HG03139 (cell line): ENCODE measurements around the gene CUEDC1.
"Not testable (repeated sequence)": the region's sequence is repeated elsewhere in the genome, so short reads cannot be mapped to it uniquely, and the experiment has no call there.

Experiments
- ATAC-seq: cut with Tn5 transposase; IDR thresholded peaks from one replicate; pipeline ENCODE4 v1.9.1; 2021; ENCODE audit not compliant: unreplicated experiment

Gene CUEDC1

DNA sequence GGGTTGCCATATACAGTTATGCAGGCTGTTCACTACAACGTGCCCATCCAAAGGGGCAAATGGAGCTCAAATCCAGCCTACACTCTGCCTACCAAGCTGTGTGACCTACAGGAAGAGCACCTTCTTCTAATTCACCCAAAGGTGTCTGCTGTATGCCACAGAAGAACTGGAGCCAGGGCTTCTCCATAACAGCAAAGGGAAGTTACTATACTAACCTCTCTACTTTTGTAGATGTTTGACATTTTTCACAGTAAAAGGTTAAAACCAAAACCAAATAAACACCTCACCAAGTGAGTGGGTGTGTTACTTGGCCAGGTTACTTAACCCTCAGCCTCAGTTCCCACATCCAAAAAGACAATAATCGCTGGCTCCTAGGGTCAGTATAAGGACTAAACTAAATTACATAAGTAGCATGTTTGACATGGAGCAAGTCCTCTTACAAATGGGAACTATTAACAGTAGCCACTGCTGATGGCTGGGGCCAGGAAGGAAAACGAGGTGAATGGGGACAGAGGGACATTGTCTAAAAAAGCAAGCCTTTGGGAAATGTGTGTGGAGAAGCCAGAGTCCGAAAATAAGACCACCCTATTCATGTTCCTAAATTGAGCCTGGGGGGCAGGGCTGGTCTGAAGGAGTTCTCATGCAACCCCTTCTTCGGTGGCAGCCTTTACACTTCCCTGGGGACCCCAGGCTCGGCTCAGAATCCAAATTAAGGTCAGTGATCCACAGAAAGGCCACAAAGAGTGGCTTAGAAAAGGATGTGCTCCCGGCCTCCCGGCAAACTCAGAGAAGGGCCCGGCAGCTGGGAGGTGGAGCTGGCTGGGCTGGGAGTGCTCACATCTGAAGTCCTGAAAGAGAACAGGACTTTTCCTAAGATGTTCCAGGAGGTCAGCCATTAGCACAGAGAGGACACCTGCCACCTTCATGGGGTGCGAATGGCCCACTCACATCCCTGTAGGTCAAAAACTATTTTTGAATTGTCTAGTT lies 13.5 kb downstream of the CUEDC1 start:
- no peak for ATAC-seq

DNA sequence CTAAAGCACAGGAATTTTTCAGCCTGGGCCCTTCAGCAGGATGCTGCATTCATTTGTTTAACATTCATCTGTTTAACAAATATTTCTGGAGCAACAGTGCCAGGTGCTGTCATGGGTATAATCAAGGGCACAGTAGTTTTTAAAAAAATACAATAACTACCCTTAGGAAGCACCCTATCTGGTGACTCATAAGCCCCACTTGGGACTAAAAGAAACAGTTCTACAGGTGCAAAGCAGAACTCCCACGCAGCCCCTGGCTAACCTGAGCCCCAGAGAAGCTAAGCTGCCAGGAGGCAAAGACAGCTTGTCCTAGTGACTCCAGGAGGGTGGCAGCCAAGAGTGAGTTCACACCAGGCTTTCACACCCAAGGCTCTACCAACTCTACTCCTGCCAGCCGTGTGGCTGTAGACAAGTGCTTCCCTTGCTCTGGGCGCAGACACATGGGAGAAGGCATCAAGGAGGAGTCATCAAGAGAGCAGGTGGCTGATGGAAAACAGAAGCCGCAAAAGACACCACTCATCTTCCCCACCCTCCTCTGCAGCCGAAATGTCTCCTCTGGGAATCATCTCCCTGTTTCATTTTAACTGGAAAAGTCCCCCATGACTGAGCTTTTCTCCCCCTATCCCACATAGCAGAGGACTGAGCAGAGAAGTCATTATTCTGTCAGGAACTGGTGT lies 14.4 kb downstream of the CUEDC1 start:
- no peak for ATAC-seq

DNA sequence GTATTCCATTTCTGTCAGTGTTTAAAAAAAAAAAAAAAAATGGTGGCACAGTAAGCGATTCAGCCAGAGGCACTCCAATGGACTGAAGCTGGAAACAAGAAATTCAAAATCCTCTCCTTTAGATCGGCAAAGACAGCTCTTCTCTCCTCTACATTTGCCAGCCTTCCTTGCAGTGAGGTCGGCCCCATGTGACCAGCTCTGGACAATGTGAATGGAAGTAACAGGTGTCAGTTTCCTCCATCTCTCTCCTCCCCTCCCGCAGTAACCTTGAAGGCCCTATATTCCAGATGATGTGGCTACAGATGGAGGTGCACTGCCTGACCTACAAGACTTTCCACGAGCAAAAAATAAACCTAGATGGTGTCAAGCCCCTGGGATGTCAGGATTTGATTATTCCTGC lies 15.0 kb downstream of the CUEDC1 start:
- ATAC-seq = no peak

DNA sequence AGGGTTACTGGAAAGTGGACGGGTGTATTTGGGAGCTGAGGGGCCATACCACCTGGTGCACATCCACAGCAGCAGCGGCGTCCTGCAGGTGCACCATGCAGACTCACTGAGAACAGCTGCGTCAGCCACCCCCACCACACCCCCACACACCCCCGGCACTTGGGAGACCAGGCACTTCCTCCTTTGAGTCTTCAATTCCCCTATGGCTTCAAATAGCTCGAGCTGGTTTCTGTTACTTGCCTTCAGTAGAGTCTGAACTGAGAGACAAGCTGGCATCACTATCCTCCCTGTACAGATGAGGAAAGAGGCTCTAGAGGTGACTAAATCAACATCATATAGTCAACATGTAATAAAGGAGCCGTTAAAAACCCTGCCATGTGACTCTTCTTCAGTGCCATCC lies 15.4 kb downstream of the CUEDC1 start:
- peak; percentile 69 for ATAC-seq

DNA sequence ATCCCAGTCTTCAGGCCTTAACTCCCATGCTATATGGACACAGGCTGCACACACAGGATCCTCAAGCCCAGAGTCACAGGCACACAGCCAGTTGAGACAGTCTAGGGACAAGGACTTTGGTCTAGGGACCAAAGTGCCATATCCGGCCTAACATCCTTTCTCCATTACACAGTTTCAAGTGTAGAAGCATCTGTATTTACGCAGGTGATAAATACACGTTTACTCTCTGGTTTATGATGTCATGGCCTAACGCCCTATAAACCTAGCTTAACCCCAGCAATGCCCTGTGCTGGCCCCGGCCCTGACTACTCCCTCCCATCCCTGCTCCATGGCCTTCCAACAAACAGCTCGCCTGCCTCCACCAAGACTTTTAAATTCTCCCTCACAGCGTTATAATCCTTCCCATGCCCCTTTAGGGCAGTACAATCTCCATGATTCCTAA lies 17.1 kb downstream of the CUEDC1 start:
- ATAC-seq = no peak

DNA sequence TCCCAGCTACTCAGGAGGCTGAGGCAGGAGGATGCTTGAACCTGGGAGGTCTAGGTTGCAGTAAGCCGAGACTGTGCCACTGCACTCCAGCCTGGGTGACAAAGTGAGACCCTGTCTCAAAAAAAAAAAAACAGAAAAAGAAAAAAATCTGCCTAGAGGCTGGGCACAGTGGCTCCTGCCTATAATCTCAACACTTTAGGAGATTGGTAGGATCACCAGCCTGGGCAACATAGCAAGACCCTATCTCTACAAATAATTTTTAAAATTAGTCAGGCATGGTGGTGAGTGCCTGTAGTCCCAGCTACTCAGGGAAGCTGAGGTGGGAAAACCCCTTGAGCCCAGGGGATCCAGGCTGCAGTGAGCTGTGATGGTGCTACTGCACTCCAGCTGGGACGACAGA lies 17.7 kb downstream of the CUEDC1 start:
- no peak for ATAC-seq

DNA sequence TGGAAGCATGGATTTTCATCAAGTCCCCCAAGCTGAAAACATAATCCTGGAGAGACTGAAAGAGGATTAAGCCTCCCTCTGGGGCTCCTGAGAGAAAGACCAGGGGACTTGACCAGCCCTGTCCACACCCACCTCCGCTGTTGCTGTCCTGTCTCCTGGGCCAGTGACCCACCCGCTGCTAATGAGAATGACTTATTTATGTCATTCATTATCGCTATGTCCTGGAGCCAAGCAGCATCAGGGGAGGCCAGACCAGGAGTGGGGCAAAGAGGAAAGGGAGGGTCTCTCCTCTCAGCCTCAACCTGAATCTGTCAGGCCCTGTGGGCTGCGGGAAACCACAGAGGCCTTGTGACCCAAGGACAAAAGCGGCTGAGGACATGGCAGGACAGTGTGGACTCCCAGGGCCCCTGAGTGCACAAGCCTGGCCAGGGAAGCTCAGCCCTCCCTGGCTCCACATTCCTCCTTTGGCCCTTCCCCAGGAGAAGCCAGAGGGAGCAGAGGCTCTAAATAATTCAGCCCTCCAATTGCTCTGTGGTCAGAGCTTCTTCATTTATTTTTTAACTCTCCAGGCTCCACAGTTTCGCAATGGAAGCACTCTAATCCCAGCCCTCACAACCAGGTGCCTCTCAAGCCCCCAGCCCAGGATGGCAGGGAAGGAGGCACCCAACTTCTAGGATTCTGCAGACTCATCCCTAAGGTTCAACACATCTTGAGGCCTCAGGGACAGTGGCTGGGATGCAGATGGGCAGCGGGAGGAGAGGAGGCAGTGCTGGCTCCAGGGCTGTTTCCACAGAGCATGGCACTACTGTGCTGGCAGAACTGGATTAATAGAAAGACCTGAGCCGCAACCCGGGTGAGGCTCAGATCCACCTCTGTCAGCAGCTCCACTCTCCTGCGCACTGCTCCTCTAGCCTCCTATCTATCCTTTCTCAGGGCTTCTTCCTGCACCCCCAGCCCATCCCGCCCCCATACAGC lies 19.1 kb downstream of the CUEDC1 start:
- no peak for ATAC-seq

DNA sequence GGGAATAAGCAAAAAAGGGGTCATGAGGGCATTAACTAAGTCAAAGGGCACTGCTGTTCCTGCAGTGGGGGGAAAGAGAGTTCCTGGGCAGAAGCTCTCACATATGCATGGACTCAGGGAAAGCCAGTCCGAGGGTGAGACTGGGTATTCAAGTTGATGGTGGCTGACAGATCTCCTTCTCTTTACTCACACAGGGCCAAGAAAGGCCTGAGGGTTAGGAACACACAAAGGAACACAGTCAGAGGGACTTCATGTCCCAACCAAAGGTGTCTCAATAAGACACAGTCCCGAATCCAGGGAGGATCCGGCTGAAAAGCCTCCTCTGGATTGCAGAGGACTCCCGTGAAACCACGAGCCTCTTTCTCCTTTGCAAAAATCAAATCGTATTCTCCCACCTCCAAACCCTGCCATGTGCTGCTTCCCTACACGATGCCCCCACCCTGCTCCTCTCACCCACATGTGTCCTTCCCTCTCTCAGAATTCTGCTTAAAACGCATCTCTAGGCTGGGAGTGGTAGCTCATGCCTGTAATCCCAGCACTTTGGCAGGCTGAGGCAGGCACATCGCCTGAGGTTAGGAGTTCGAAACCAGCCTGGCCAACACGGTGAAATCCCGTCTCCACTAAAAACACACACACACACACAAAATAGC lies 23.6 kb downstream of the CUEDC1 start:
- ATAC-seq = no peak

DNA sequence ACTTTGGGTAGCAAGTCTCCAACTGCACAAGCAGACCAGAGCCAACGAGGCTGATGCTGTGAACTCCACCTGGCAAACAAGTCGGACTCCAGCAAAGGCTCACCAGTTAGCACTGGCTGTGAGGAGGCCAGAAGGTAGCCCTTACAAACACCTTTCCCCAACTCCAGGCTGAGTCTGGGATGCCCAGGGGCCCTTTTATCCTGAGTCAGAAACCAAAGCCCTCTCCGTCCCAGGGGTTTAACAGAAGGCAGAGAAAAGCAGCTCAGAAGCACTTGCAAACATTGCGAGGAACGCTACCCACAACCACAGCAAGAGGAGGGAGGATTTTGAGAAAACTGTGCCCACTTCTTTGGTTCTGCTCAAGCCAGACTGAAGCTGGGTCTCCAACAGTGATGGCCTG lies 25.0 kb downstream of the CUEDC1 start:
- ATAC-seq = no peak

DNA sequence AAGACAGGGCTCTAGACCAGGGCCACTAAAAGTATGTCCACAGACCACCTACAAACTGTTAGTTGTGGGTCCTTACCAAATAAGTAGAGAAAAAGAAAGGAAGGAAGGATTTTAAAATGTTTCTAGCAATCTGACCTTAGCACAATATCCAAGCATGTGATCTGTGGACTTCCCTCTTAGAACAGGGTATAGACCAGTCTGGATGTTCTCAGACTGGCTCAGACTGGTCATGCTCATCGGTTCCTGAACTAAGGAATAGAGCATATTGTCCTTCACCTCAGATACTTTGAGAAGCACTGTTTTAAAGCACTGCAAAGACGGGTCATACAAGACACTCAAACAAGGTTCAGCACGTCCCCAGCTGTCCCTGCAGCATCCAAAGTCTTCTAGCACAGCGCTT lies 25.8 kb downstream of the CUEDC1 start:
- no peak for ATAC-seq

DNA sequence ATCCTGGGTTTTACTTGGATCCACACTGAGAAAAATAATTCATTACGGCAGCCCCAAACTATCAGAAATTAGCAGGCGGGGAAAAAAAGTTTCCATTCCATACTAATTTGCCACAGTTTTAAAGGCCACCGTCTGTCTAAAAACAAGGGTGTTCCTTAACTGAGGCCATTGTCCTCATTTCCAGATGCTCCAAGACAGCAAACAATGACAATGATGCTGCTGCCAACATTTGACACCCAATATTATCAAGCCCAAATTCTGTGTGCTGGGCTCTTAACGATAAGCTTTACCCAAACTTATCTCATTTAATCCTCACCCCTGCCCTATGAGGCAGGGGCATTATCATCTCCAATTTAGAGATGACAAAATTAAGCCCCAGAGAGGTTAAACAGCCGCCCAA lies 26.3 kb downstream of the CUEDC1 start:
- ATAC-seq = no peak

DNA sequence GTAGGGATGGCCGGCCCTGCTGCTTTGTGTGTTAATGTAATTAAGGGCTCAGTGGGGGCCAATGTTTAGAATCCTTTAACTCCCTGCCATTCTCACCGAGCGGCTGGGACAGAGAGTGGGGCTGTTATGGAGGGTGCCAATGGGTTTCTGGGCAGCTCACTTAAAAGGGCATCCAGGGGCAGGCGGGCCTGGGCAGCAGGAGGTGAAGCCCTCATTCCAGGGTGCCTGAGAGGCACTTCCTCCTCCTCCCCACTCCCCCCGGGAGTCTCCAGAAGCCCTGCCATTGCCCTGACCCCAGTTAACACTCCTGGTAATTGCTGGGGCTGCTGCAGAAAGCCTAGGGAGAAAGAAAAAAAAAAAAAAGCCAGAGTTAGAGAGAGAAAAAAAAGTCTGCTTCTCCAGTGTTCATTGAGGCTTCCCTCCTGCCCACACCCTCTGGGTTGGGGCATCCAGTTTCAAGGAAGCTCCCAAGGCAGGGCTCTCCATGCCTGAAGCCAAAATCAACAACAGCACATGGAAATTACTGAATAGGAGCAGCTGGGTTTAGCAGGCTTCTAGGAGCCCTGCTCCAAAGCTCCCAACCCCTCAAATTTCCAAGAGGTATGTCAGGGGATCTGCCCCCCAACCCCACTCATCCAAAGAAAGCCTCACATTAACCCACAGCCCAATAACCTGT lies 28.0 kb downstream of the CUEDC1 start:
- ATAC-seq = no peak

DNA sequence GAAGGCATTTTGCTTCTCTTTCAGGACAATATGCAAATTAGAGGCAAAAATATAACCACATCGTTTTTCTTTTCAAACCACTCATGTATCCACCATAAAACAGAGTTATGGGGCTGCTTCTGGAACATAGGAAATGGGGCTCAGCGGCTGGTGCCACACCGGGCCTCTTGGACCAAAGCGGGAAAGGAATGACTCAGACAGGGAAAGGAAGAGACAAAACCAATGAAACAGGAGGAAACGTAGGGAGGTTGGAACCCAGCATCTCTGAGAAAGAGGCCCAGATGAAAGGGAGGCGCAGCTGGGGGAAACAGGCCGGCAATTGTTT lies 28.5 kb downstream of the CUEDC1 start:
- no peak for ATAC-seq

DNA sequence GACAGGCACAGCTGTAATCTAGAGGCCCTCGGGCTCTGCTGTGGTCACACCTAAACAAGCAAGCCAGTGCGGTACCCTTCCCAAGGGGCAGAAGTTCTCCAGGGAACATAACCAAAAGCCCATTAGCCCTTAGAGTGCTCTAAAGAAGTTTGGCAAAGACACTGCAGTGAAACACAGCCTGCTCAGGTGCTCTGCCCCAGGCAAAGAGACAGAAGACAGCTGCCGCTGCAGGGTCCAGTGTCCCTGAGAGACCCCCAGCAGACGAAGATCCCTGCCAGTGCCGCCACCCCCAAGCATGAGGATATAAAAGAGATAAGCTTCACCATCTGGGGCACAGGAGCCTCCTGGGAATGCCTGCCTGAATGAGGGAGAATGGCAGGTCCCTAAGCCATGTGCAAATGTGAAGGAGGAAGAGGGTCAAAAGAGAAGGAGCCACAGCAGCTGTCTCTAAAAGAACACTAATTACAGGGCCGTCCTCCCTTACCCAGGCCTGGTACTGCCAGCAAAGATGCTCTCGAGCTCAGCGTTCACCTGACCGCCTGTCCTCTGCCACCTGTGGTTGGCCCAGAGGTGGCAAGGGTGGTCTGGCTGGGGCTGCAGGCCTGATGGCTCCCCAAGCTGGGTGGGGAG lies 29.7 kb downstream of the CUEDC1 start:
- no peak for ATAC-seq

DNA sequence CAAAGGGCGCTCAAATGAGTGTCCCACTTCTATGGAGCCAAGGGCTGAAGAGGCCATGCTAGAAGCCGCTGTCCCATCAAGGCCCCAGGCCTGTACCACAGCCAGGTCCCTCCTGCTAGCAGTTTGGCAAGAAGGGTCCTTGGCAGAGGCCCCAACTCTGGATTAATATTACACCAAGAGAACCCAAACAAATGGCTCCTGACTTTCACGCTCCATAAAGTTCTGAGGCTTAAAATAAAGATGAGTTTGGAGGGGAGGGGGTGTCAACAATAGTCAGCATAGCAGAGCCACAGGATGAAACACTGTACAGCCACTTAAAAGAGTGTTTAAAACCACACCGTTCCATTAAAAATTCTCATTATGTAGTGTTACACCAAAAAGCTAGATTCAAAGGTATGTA lies 30.5 kb downstream of the CUEDC1 start:
- no peak for ATAC-seq

DNA sequence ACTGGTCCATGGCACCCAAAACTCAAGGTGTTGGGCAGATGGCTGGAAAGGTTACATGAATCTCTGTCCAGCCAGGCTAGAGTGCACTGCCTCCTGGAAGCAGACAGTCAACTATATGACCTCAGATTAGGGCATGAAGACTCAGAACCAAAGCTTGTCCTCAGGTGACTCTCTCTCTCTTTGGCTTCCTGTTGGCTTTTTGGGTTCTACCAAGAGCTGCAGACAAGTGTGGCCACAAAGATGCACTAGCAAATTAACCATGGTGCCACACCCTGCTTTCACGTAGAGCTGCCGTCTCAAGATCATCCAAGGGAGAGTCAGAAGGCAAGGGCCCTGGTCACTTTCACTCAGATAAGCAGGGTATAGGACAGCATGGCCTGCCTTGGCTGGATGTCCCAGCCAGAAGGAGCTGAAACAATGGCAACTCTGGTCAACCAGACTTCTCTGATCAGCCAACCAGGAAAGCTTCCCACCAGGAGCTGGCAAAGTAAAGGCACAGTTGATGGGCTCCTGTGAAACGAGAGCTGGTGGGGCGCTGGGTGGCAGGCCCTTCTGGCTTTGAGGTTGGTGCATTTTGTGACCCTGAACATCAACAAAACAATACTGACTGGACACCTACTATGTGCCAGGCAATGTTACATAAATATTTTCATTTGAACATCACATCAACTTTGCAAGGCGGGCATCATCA lies 31.9 kb downstream of the CUEDC1 start:
- no peak for ATAC-seq

DNA sequence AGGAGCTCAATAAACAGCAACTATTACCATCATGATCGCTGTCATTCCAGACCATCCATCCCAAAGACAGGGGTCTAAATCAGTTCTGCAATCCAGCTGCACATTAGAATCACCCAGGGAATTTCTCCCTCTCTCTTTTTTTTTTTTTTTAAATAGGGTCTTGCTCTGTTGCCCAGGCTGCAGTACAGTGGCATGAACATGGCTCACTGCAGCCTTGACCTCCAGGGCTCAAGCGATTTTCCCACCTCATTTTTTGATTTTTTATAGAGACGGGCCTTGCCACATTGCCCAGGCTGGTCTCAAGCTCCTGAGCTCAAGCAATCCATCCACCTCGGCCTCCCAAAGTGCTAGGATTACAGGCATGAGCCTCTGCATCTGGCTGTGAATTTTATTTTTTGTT lies 32.5 kb downstream of the CUEDC1 start:
- ATAC-seq = not testable (repeated sequence)

DNA sequence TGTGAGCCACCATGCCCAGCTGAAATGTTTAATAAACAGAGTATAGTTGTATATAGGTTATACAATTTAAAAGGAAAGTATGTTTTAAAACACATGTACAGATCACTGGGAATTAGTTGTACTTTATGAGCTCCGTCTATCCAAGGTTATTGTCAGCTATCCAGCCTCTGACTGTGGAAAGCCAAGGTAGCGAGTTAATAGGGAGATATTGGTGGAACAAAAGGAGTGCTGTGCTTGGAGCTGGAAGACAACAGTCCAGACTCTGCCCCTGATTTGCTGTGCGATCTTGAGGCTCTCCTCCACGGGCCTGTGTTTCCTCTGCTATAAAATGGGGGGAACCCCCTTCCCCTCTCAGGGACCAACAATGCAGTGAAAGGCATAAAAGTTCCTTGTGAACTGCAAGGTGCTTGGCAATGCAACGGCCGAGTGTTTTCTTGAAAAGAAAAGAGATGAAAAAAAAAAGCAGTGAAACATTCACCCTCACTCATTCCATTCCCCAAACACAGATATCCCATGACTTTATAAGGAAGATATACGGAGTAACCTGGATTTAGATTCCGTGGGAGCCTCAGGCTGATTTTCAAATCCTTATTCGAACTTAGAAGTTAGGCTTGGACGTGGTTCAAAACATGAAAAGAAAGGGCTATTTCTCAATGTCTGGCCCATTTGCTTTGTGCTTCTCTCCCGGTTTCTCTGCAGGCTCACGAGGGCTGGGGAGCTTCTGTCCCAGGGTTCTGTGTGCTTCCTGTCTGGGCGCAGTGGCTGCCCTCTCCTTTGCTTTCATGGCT lies 34.1 kb downstream of the CUEDC1 start:
- no peak for ATAC-seq
